Coronary artery (tissue), 2 donors: Measurements from ENCODE around the gene YTHDC1.
"Not testable (repeated sequence)": the region's sequence is repeated elsewhere in the genome, so short reads cannot be mapped to it uniquely, and the experiment has no call there.

Experiments
- DNase-seq: peaks from one replicate; pipeline ENCODE4 v3.0.0-alpha.2; 2017; ENCODE audit warnings: low spot score
- H3K27ac ChIP-seq, 2 donors: fragments of 200-600 bp; sonication (generic); one replicate each; pipeline ENCODE4 v1.5.1; 2016 to 2019
- H3K4me3 ChIP-seq: fragments of 200-600 bp; sonication (generic); 2 replicates; pipeline ENCODE4 v1.5.1; 2016; ENCODE audit warnings: mild to moderate bottlenecking, moderate library complexity
- TF ChIP-seq, protein P1 (sequence below): fragments of 200-600 bp; sonication (generic); IDR thresholded peaks from one replicate; pipeline ENCODE4 v1.5.1; 2019; ENCODE audit warnings: antibody characterized with exemption

YTHDC1 gene

DNA sequence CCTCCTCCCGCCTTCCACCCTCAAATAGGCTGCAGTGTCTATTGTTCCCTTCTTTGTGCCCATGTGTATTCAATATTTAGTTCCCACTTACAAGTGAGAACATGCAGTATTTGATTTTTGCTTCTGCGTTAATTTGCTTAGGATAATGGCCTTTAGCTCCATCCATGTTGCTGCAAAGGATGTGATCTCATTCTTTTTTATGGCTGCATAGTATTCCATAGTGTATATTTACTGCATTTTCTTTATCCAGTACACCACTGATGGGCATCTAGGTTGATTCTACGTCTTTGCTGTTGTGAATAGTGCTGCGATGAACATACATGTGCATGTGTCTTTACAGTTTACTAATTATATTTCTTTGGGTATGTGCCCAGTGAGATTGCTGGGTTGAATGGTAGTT, 52.8 kb downstream of the YTHDC1 start:
- no peak for DNase-seq
- H3K27ac ChIP-seq, result no peak overlapping the region
- TF ChIP-seq, protein P1, sequence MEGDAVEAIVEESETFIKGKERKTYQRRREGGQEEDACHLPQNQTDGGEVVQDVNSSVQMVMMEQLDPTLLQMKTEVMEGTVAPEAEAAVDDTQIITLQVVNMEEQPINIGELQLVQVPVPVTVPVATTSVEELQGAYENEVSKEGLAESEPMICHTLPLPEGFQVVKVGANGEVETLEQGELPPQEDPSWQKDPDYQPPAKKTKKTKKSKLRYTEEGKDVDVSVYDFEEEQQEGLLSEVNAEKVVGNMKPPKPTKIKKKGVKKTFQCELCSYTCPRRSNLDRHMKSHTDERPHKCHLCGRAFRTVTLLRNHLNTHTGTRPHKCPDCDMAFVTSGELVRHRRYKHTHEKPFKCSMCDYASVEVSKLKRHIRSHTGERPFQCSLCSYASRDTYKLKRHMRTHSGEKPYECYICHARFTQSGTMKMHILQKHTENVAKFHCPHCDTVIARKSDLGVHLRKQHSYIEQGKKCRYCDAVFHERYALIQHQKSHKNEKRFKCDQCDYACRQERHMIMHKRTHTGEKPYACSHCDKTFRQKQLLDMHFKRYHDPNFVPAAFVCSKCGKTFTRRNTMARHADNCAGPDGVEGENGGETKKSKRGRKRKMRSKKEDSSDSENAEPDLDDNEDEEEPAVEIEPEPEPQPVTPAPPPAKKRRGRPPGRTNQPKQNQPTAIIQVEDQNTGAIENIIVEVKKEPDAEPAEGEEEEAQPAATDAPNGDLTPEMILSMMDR, result no peak
- no peak overlapping the region for H3K4me3 ChIP-seq

DNA sequence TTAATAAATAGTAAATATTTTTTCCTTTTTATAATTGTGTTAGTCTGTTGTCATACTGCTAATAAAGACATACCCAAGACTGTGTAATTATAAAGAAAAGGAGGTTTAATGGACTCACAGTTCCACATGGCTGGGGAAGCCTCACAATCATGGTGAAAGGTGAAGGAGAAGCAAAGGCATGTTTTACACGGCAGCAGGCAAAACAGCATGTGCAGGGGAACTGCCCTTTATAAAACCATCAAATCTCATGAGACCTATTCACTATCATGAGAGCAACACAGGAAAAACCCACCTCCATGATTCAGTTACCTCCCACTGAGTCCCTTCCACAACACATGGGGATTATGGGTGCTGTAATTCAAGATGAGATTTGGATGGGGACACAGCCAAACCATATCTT, 58.6 kb downstream of the YTHDC1 start:
- Histone ChIP-seq H3K27ac (no peak overlapping the region), H3K4me3 (no peak overlapping the region)
- no peak for DNase-seq
- TF ChIP-seq, protein P1, result no peak

DNA sequence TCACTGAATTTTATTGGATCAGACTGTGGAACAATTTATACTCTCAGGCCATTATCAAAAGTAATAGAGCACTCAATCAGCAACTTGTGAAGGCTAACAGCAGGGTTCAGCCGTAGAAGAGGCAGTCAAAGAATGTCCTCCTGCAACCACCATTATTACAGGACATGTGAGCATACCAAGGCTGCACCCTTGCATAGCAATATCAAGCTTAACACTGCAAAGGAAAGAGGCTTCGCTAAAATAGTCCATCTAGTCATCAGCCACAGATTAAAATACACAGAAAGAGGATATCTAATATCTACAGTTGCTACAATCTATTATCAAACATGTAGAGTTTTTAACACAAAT, 61.5 kb downstream of the YTHDC1 start:
- no peak for DNase-seq
- H3K4me3 ChIP-seq, result no peak overlapping the region
- TF ChIP-seq, protein P1, result no peak
- H3K27ac ChIP-seq, result no peak overlapping the region

DNA sequence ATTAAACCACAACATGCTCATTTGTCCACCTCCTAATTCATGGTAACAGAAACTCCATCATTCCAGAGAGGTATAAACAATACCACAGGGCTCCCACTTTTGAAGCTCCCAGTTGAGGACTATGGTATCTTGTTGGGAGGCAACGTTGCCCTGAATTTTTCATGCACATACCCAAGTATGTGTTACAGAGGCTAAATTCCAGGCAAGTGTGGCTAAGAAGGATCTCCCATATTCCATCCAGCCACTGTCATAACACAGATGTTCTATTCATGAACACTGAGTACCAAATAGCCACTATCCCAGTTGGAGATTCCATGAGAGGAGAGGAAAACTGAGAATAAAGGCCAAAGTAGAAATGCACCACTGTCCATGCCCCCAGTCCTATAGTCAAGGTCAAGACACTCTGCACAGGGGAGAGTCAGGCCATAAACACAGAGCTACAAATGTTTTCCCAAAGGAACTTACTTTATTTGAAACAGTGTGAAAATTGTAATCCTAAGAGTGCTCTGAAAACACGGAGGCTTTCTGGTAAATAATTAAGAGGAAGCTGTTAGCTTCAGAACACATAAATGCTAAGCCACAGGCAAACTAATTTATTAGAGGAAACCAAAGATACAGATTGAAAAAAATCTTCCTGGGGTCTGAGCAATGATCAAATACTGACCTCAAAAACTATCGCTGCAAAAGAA, 62.0 kb downstream of the YTHDC1 start:
- no peak overlapping the region for H3K27ac ChIP-seq
- no peak overlapping the region for H3K4me3 ChIP-seq
- no peak for DNase-seq
- TF ChIP-seq, protein P1, result no peak

DNA sequence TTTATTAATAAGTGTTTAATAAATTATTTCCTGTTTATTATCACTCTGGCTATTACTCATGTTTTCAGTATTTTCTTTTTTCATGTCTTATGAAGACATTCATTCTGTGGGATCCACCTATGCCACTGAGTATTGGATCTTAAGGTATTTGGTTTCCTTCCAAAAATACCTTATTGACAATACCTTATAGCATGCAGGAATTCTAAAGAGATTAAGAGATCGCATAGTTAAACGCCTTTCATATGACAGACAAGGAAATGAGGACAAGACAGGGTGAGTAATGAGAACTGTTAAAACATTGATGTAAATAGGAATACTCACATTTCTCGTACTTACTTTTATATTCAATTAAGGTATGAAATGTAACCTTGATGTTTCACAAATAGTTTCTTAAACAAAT, 66.2 kb downstream of the YTHDC1 start:
- no peak overlapping the region for H3K27ac ChIP-seq
- TF ChIP-seq, protein P1, result no peak
- H3K4me3 ChIP-seq, result no peak overlapping the region
- DNase-seq, result no peak

DNA sequence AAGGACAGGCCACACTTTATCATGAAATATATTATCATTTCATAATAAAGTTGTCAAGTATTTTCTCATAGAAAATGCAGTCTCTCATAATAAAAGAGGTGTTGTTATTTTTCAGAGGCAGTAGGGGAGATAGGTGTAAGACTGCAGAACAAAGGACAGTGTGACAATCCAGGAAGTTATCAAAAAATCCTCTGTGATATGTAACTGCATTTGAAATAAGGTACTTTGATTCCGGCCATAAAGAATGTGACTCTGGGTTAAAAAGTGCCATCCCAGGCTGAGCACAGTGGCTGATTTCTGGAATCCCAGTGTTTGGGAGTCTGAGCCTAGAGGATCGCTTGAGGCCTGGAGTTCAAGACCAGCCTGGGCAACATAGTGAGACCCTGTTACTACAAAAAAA, 66.8 kb downstream of the YTHDC1 start:
- no peak for DNase-seq
- TF ChIP-seq, protein P1, result no peak
- Histone ChIP-seq H3K27ac (no peak overlapping the region), H3K4me3 (no peak overlapping the region)

DNA sequence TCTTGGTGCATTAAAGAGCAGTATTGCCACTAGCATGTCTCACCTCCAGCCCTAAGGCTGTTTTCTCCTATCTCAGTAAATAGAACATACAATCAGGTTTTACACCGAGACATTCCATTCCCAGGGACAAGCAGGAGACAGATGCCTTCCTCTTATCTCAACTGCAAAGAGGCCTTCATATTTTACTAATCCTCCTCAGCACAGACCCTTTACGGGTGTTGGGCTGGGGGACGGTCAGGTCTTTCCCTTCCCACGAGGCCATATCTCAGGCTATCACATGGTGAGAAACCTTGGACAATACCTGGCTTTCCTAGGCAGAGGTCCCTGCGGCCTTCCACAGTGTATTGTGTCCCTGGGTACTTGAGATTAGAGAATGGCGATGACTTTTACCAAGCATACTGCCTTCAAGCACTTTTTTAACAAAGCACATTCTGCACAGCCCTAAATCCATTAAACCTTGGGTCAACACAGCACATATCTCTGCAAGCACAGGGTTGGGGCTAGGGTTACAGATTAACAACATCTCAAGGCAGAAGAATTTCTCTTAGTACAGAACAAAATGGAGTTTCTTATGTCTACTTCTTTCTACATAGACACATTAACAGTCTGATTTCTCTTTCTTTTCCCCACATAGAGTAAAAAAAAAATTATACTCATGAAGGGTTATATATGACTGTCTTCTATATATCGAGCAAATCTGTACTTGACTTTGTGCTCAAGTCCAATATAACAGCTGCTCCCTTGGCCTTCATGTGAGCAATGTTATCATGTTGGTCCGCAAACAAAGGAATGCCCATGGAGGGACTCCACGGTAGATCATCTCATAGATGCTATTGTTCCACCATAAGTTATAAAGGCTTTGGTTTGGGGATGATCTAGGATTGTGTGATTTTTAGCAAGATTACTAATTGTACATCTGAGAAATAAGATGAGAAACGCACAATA, 67.8 kb downstream of the YTHDC1 start:
- not testable (repeated sequence) for H3K4me3 ChIP-seq, H3K27ac ChIP-seq, DNase-seq
